ENCODE results near the gene IMMP2L. TPM values are rescaled to one million over a fixed set of nuclear protein-coding genes. Genes with fewer than 3 reads are reported as not detected.

Gene IMMP2L
- polyA plus RNA-seq, 1 experiment, result 5.8 TPM

DNA sequence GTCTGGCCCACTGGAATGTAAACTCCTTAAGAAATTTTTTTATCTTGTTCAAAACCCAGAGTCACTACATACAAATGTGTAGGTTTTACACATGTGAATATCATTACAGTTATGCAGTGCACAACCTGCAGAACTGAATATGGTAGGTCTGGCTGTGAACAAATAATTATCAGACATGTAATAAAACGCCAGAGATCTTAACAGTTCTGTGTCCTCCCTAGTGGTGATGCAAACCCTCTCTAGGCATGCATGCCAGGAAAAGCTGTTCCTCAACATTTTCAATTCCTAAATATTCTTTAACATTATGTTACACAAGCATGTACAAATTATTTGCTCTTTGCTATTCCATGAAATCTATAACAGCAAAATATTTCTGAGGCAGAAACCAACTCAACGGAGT lies 124.6 kb downstream of the IMMP2L start:
- POLR2A ChIA-PET, result no interaction called here
- TF ChIP-seq, protein P1, sequence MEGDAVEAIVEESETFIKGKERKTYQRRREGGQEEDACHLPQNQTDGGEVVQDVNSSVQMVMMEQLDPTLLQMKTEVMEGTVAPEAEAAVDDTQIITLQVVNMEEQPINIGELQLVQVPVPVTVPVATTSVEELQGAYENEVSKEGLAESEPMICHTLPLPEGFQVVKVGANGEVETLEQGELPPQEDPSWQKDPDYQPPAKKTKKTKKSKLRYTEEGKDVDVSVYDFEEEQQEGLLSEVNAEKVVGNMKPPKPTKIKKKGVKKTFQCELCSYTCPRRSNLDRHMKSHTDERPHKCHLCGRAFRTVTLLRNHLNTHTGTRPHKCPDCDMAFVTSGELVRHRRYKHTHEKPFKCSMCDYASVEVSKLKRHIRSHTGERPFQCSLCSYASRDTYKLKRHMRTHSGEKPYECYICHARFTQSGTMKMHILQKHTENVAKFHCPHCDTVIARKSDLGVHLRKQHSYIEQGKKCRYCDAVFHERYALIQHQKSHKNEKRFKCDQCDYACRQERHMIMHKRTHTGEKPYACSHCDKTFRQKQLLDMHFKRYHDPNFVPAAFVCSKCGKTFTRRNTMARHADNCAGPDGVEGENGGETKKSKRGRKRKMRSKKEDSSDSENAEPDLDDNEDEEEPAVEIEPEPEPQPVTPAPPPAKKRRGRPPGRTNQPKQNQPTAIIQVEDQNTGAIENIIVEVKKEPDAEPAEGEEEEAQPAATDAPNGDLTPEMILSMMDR (IDR thresholded peaks at IDR 0.05; ENCODE audit: insufficient read depth, low read depth, low read length), result no peak
- Histone ChIP-seq H3K27me3 (ENCODE audit: control insufficient read depth, insufficient read depth, low read length) (no peaks in the 10 kb centered on the region), H3K4me3 (ENCODE audit: low read depth, low read length) (no peak overlapping the region), H3K36me3 (ENCODE audit: control insufficient read depth, insufficient read depth, low read length) (no peaks in the 10 kb centered on the region)
- CTCF ChIA-PET, result interaction anchor here (1.1 kb wide), 1 partner anchor 107 kb away, joined by 3 read pairs; no protein-coding TSS in a partner anchor
- no peak for DNase-seq (ENCODE audit: low read depth)

GRCh38 chr7:111436608-111437007 lies 125.7 kb downstream of the IMMP2L start:
- H3K4me3 ChIP-seq (ENCODE audit: low read depth, low read length), result no peak overlapping the region
- ChIA-PET CTCF (no interaction called here), POLR2A (interaction anchor here (0.7 kb wide), 1 partner anchor 37 kb away, joined by 3 read pairs; no protein-coding TSS in a partner anchor)
- TF ChIP-seq, protein P1 (IDR thresholded peaks at IDR 0.05; ENCODE audit: insufficient read depth, low read depth, low read length), result no peak
- no peak for DNase-seq (ENCODE audit: low read depth)
- no peaks in the 10 kb centered on the region for H3K27me3 ChIP-seq (ENCODE audit: control insufficient read depth, insufficient read depth, low read length)
- H3K36me3 ChIP-seq (ENCODE audit: control insufficient read depth, insufficient read depth, low read length), result no peaks in the 10 kb centered on the region

GRCh38 chr7:111433426-111433825 lies 128.9 kb downstream of the IMMP2L start:
- no peak for DNase-seq (ENCODE audit: low read depth)
- POLR2A ChIA-PET, result no interaction called here
- Histone ChIP-seq H3K4me3 (ENCODE audit: low read depth, low read length) (no peak overlapping the region), H3K27me3 (ENCODE audit: control insufficient read depth, insufficient read depth, low read length) (no peaks in the 10 kb centered on the region), H3K36me3 (ENCODE audit: control insufficient read depth, insufficient read depth, low read length) (no peaks in the 10 kb centered on the region)
- CTCF ChIA-PET, result interaction anchor here (0.6 kb wide), 1 partner anchor 60 kb away, joined by 4 read pairs; no protein-coding TSS in a partner anchor
- TF ChIP-seq, protein P1 (IDR thresholded peaks at IDR 0.05; ENCODE audit: insufficient read depth, low read depth, low read length), result no peak

- POLR2A ChIA-PET, result no interaction called here
- CTCF ChIA-PET, result interaction anchor here (0.6 kb wide), 1 partner anchor 1213 kb away, joined by 3 read pairs; no protein-coding TSS in a partner anchor
- no peak overlapping the region for H3K4me3 ChIP-seq (ENCODE audit: low read depth, low read length)
- no peaks in the 10 kb centered on the region for H3K27me3 ChIP-seq (ENCODE audit: control insufficient read depth, insufficient read depth, low read length)
- H3K36me3 ChIP-seq (ENCODE audit: control insufficient read depth, insufficient read depth, low read length), result no peaks in the 10 kb centered on the region
- TF ChIP-seq, protein P1 (IDR thresholded peaks at IDR 0.05; ENCODE audit: insufficient read depth, low read depth, low read length), result no peak
- no peak for DNase-seq (ENCODE audit: low read depth)
Observed at GRCh38 chr7:111429781-111430180, 132.5 kb downstream of the IMMP2L start.

- no peaks in the 10 kb centered on the region for H3K27me3 ChIP-seq (ENCODE audit: control insufficient read depth, insufficient read depth, low read length)
- CTCF ChIA-PET, result no interaction called here
- no peaks in the 10 kb centered on the region for H3K36me3 ChIP-seq (ENCODE audit: control insufficient read depth, insufficient read depth, low read length)
- TF ChIP-seq, protein P1 (IDR thresholded peaks at IDR 0.05; ENCODE audit: insufficient read depth, low read depth, low read length), result no peak
- POLR2A ChIA-PET, result no interaction called here
- H3K4me3 ChIP-seq (ENCODE audit: low read depth, low read length), result no peak overlapping the region
- DNase-seq (ENCODE audit: low read depth), result no peak
Observed at GRCh38 chr7:111424768-111425167, 137.5 kb downstream of the IMMP2L start.
